Esophagus muscularis mucosa (tissue), 4 donors: ENCODE data around the gene DNAH2. TPM values are rescaled to one million over a fixed set of nuclear protein-coding genes. Genes with fewer than 3 reads are reported as not detected.

Experiments
- DNase-seq: peaks from one replicate; pipeline ENCODE4 v3.0.0-alpha.2; 2017; ENCODE audit errors: extremely low spot score
- H3K27ac ChIP-seq, 4 donors: fragments of 200-600 bp; sonication (generic); replicated peaks in 1 of 4; 1 replicate in 3 of 4; 2 replicates in 1 of 4; pipeline ENCODE4 v1.5.1; 2016 to 2019; ENCODE audit warnings: mild to moderate bottlenecking in 1 of 4
- H3K27me3 ChIP-seq, 4 donors: fragments of 200-600 bp; sonication (generic); one replicate each; pipeline versions ENCODE4 v1.5.1 to v1.6.0; 2016 to 2019
- H3K36me3 ChIP-seq, 4 donors: fragments of 200-600 bp; sonication (generic); one replicate each; pipeline ENCODE4 v1.5.1; 2016 to 2019
- H3K4me1 ChIP-seq, 4 donors: fragments of 200-600 bp; sonication (generic); one replicate each; pipeline ENCODE4 v1.5.1; 2016 to 2019
- H3K4me3 ChIP-seq, 4 donors: fragments of 200-600 bp; sonication (generic); 1 replicate in 2 of 4; 2 replicates in 2 of 4; pipeline ENCODE4 v1.5.1; 2016 to 2019; ENCODE audit warnings: mild to moderate bottlenecking in 4 of 4, moderate library complexity in 1 of 4
- H3K9me3 ChIP-seq, 4 donors: fragments of 200-600 bp; sonication (generic); 1 replicate in 3 of 4; 2 replicates in 1 of 4; pipeline ENCODE4 v1.5.1; 2016 to 2019
- EP300 ChIP-seq: sonication (generic); formaldehyde crosslinking; IDR thresholded peaks from one replicate; pipeline ENCODE4 v1.6.1; 2017; ENCODE audit warnings: antibody characterized with exemption
- POLR2A ChIP-seq: fragments of 450-650 bp; IDR thresholded peaks from one replicate; pipeline ENCODE4 v1.6.1; 2017; ENCODE audit warnings: antibody characterized with exemption, moderate library complexity, mild to moderate bottlenecking, low read depth
- POLR2AphosphoS5 ChIP-seq, 2 donors: sonication (generic); formaldehyde crosslinking; IDR thresholded peaks; one replicate each; pipeline ENCODE4 v1.6.1; 2017; ENCODE audit warnings: antibody characterized with exemption in 2 of 2
- WGBS: methylation state at CpG from one replicate; pipeline ENCODE4 v1.1.5; 2018; 5-methylcytosine and 5-hydroxymethylcytosine counted together
- intact Hi-C: fragments of 100-400 bp; cut with DNase I; formaldehyde crosslinking; loops from one replicate; pipeline ENCODE4 v1.15.1; 2023
- total RNA-seq, 4 donors: library from RNA; depleted of rRNA; stranded (reverse); fragments of >200 nt; gene quantifications; one replicate each; pipeline versions ENCODE4 v1.1.0 to v1.2.1, GENCODE V29; 2016
- TF ChIP-seq, protein P1 (sequence below), 3 experiments: fragments of 200-600 bp in 2 of 3; fragments of 450-650 bp in 1 of 3; sonication (generic) in 2 of 3; IDR thresholded peaks; one replicate each; pipeline ENCODE4 v1.5.1; 2017 to 2019; ENCODE audit warnings: antibody characterized with exemption in 3 of 3, mild to moderate bottlenecking in 2 of 3, moderate library complexity in 1 of 3

Gene DNAH2
- total RNA-seq, 4 donors from 2014 or later: under 0.01 to 0.17 (median 0.06) TPM

DNA sequence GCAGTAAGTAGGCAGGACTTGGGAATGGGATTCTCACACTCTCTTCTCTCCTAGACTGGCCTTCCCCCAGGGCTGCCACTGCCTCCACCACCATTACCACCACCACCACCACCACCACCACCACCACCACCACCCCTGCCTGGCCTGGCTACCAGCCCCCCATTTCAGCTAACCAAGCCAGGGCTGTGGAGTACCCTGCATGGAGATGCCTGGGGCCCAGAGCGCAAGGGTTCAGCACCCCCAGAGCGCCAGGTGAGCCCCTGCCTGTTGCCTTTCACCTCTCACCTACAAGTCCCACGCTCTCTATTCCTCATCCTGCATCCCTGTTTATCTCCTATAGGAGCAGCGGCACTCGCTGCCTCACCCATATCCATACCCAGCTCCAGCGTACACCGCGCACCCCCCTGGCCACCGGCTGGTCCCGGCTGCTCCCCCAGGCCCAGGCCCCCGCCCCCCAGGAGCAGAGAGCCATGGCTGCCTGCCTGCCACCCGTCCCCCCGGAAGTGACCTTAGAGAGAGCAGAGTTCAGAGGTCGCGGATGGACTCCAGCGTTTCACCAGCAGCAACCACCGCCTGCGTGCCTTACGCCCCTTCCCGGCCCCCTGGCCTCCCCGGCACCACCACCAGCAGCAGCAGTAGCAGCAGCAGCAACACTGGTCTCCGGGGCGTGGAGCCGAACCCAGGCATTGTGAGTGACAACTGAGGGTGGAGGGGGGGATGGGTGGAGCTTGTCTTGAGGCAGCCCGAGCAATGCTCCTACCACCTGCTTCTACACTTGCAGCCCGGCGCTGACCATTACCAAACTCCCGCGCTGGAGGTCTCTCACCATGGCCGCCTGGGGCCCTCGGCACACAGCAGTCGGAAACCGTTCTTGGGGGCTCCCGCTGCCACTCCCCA, 129.5 kb downstream of the DNAH2 start:
- Histone ChIP-seq H3K27me3 (no peaks in the 10 kb centered on the region), H3K4me3 (no peak overlapping the region), H3K36me3 (peaks cover 55 to 66% (median 62%) of the 10 kb centered on the region in 4 donors), H3K27ac (peak overlapping the region in 1 of 4 donors; percentile 98), H3K9me3 (no peaks in the 10 kb centered on the region), H3K4me1 (peaks cover 18 to 61% (median 48%) of the 10 kb centered on the region in 4 donors)
- WGBS: 84% methylated on average over 21 of the region's 34 CpGs
- intact Hi-C loops: no loop called here
- DNase-seq: no peak
- TF ChIP-seq POLR2A (no peak), POLR2AphosphoS5 (IDR thresholded peaks at IDR 0.05) (no peak), EP300 (no peak)
- TF ChIP-seq, protein P1, sequence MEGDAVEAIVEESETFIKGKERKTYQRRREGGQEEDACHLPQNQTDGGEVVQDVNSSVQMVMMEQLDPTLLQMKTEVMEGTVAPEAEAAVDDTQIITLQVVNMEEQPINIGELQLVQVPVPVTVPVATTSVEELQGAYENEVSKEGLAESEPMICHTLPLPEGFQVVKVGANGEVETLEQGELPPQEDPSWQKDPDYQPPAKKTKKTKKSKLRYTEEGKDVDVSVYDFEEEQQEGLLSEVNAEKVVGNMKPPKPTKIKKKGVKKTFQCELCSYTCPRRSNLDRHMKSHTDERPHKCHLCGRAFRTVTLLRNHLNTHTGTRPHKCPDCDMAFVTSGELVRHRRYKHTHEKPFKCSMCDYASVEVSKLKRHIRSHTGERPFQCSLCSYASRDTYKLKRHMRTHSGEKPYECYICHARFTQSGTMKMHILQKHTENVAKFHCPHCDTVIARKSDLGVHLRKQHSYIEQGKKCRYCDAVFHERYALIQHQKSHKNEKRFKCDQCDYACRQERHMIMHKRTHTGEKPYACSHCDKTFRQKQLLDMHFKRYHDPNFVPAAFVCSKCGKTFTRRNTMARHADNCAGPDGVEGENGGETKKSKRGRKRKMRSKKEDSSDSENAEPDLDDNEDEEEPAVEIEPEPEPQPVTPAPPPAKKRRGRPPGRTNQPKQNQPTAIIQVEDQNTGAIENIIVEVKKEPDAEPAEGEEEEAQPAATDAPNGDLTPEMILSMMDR (IDR thresholded peaks at IDR 0.05): no peak

DNA sequence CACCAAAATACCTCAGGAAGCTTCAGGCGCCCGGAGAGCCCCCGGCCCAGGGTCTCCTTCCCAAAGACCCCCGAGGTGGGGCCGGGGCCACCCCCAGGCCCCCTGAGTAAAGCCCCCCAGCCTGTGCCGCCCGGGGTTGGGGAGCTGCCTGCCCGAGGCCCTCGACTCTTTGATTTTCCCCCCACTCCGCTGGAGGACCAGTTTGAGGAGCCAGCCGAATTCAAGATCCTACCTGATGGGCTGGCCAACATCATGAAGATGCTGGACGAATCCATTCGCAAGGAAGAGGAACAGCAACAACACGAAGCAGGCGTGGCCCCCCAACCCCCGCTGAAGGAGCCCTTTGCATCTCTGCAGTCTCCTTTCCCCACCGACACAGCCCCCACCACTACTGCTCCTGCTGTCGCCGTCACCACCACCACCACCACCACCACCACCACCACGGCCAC, 130.6 kb downstream of the DNAH2 start:
- Histone ChIP-seq H3K4me3 (no peak overlapping the region), H3K27me3 (no peaks in the 10 kb centered on the region), H3K36me3 (peaks cover 62 to 77% (median 72%) of the 10 kb centered on the region in 4 donors), H3K27ac (no peak overlapping the region), H3K4me1 (peaks cover 29 to 60% (median 46%) of the 10 kb centered on the region in 4 donors), H3K9me3 (no peaks in the 10 kb centered on the region)
- DNase-seq: no peak
- intact Hi-C loops: no loop called here
- TF ChIP-seq EP300 (no peak), POLR2A (no peak), POLR2AphosphoS5 (IDR thresholded peaks at IDR 0.05) (no peak)
- TF ChIP-seq, protein P1 (IDR thresholded peaks at IDR 0.05): no peak
- 86% methylated on average over 15 of the region's 20 CpGs for WGBS

DNA sequence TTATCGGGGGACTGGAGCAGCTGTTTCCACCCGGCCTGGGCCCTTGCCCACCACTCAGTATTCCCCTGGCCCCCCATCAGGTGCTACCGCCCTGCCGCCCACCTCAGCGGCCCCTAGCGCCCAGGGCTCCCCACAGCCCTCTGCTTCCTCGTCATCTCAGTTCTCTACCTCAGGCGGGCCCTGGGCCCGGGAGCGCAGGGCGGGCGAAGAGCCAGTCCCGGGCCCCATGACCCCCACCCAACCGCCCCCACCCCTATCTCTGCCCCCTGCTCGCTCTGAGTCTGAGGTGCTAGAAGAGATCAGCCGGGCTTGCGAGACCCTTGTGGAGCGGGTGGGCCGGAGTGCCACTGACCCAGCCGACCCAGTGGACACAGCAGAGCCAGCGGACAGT, 131.2 kb downstream of the DNAH2 start:
- TF ChIP-seq, protein P1 (IDR thresholded peaks at IDR 0.05): no peak
- TF ChIP-seq POLR2A (no peak), POLR2AphosphoS5 (IDR thresholded peaks at IDR 0.05) (no peak), EP300 (no peak)
- H3K27me3 ChIP-seq: no peaks in the 10 kb centered on the region
- H3K4me1 ChIP-seq: peaks cover 29 to 54% (median 42%) of the 10 kb centered on the region in 4 donors
- DNase-seq: no peak
- H3K4me3 ChIP-seq: no peak overlapping the region
- intact Hi-C loops: no loop called here
- peaks cover 66 to 83% (median 78%) of the 10 kb centered on the region in 4 donors for H3K36me3 ChIP-seq
- H3K27ac ChIP-seq: no peak overlapping the region
- no peaks in the 10 kb centered on the region for H3K9me3 ChIP-seq
- 89% methylated on average over 16 of the region's 21 CpGs for WGBS

DNA sequence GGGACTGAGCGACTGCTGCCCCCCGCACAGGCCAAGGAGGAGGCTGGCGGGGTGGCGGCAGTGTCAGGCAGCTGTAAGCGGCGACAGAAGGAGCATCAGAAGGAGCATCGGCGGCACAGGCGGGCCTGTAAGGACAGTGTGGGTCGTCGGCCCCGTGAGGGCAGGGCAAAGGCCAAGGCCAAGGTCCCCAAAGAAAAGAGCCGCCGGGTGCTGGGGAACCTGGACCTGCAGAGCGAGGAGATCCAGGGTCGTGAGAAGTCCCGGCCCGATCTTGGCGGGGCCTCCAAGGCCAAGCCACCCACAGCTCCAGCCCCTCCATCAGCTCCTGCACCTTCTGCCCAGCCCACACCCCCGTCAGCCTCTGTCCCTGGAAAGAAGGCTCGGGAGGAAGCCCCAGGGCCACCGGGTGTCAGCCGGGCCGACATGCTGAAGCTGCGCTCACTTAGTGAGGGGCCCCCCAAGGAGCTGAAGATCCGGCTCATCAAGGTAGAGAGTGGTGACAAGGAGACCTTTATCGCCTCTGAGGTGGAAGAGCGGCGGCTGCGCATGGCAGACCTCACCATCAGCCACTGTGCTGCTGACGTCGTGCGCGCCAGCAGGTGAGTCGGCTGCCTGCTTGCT, 131.7 kb downstream of the DNAH2 start:
- DNase-seq: no peak
- Histone ChIP-seq H3K9me3 (no peaks in the 10 kb centered on the region), H3K27me3 (no peaks in the 10 kb centered on the region), H3K4me3 (no peak overlapping the region), H3K27ac (no peak overlapping the region), H3K36me3 (peaks cover 68 to 87% (median 79%) of the 10 kb centered on the region in 4 donors), H3K4me1 (peaks cover 29 to 49% (median 37%) of the 10 kb centered on the region in 4 donors)
- TF ChIP-seq, protein P1 (IDR thresholded peaks at IDR 0.05): no peak
- TF ChIP-seq POLR2AphosphoS5 (IDR thresholded peaks at IDR 0.05): no peak
- TF ChIP-seq EP300: no peak
- no peak for TF ChIP-seq POLR2A
- intact Hi-C loops: no loop called here
- 85% methylated on average over 30 of the region's 35 CpGs for WGBS
